T-cell (primary cell): ENCODE measurements around the gene FITM1. TPM values are rescaled to one million over a fixed set of nuclear protein-coding genes. Genes with fewer than 3 reads are reported as not detected.
A peak's percentile ranks its signal among the peaks of the same experiment; 100 is the strongest.

ENCODE experiments used
- ATAC-seq, 4 experiments: fragments of 200-7000 bp in 3 of 4; fragments of 150-1000 bp in 1 of 4; cut with Tn5 transposase; replicated peaks in 1 of 4; 1 replicate in 3 of 4; 2 replicates in 1 of 4; pipeline ENCODE4 v1.10.0; 2021; ENCODE audit warnings: moderate library complexity in 3 of 4, mild to moderate bottlenecking in 2 of 4, moderate number of reproducible peaks in 1 of 4
- CTCF ChIA-PET, 2 donors: fragments of 300-600 bp; sonication (Branson Sonifier 250); formaldehyde crosslinking; loops; one replicate each; lab custom pipeline; 2022; ENCODE audit warnings: antibody characterized with exemption in 2 of 2; lab: Charles Lee
- POLR2A ChIA-PET, 2 donors: fragments of 300-600 bp; sonication (Branson Sonifier 250); formaldehyde crosslinking; loops; one replicate each; lab custom pipeline; 2022; ENCODE audit warnings: antibody characterized with exemption in 2 of 2; lab: Charles Lee
- DNase-seq, 35 experiments: peaks; one replicate each; pipeline versions ENCODE4 v3.0.0 to v3.0.0-alpha.2; 2013 to 2023
- H3K27ac ChIP-seq: one replicate; pipeline ENCODE4 v1.5.1; 2013; ENCODE audit warnings: low read length
- H3K27me3 ChIP-seq, 2 experiments: replicated peaks in 1 of 2; 1 replicate in 1 of 2; 2 replicates in 1 of 2; pipeline versions ENCODE4 v1.6.1 to v1.7.0; 2013; ENCODE audit warnings: low read length in 1 of 2, mixed read lengths in 1 of 2; ENCODE audit not compliant: control insufficient read depth in 2 of 2, insufficient read depth in 2 of 2; ENCODE audit errors: extremely low read depth in 1 of 2
- H3K36me3 ChIP-seq, 2 donors: 1 replicate in 1 of 2; 2 replicates in 1 of 2; pipeline versions ENCODE4 v1.6.1 to v1.7.0; 2013; ENCODE audit warnings: low read length in 1 of 2; ENCODE audit not compliant: control insufficient read depth in 2 of 2, insufficient read depth in 1 of 2; ENCODE audit errors: extremely low read depth in 1 of 2
- H3K4me1 ChIP-seq, 2 experiments: 1 replicate in 1 of 2; 2 replicates in 1 of 2; pipeline versions ENCODE4 v1.6.1 to v1.7.0; 2013; ENCODE audit warnings: low read length in 2 of 2, mixed read lengths in 1 of 2; ENCODE audit not compliant: insufficient read depth in 2 of 2, control insufficient read depth in 1 of 2; ENCODE audit errors: extremely low read depth in 1 of 2
- H3K4me3 ChIP-seq, 2 donors: 1 replicate in 1 of 2; 2 replicates in 1 of 2; pipeline versions ENCODE4 v1.5.1 to v1.7.0; 2013; ENCODE audit warnings: mild to moderate bottlenecking in 2 of 2, low read length in 1 of 2, moderate library complexity in 1 of 2; ENCODE audit not compliant: control insufficient read depth in 1 of 2; ENCODE audit errors: extremely low read depth in 1 of 2
- H3K9me3 ChIP-seq: 2 replicates; pipeline ENCODE4 v1.7.0; 2013
- H3K27ac Mint-ChIP-seq, 2 donors: one replicate each; pipeline ENCODE4 v1.8.0; 2020 to 2021; ENCODE audit warnings: mild to moderate bottlenecking in 2 of 2, mixed read lengths in 2 of 2
- H3K27me3 Mint-ChIP-seq, 2 donors: one replicate each; pipeline ENCODE4 v1.8.0; 2021 to 2022; ENCODE audit warnings: mixed read lengths in 2 of 2
- H3K36me3 Mint-ChIP-seq: one replicate; pipeline ENCODE4 v1.8.0; 2021; ENCODE audit warnings: mixed read lengths
- H3K4me1 Mint-ChIP-seq, 3 donors: one replicate each; pipeline ENCODE4 v1.8.0; 2020 to 2022; ENCODE audit warnings: mixed read lengths in 3 of 3, mild to moderate bottlenecking in 1 of 3
- H3K4me3 Mint-ChIP-seq, 3 donors: one replicate each; pipeline ENCODE4 v1.8.0; 2020 to 2022; ENCODE audit warnings: mild to moderate bottlenecking in 3 of 3, mixed read lengths in 3 of 3, moderate library complexity in 3 of 3
- H3K9me3 Mint-ChIP-seq, 3 donors: one replicate each; pipeline ENCODE4 v1.8.0; 2020 to 2022; ENCODE audit warnings: mixed read lengths in 3 of 3
- WGBS: methylation state at CpG from one replicate; pipeline ENCODE4 v1.1.5; 2013; ENCODE audit warnings: missing lambda C conversion rate; ENCODE audit not compliant: insufficient coverage; 5-methylcytosine and 5-hydroxymethylcytosine counted together
- total RNA-seq, 35 experiments: library from RNA in 6 of 35; stranded (reverse) in 6 of 35; fragments of 120-200 nt in 1 of 35; gene quantifications; one replicate each; pipeline versions ENCODE4 v1.2.1 to v1.2.4 and lab custom pipeline; 2013 to 2026

The FITM1 gene
- total RNA-seq, 5 donors from 2014 or later (not counting 1 experiment from before 2014, with no cell fraction given) = 2.5 to 3.5 (median 3.2) TPM

GRCh38 chr14:24129410-24129998, 955 bp upstream of the FITM1 start:
- peaks cover 17 to 24% (median 20%) of the 10 kb centered on the region in 3 donors for H3K4me1 Mint-ChIP-seq
- no peaks in the 10 kb centered on the region for H3K9me3 ChIP-seq
- H3K9me3 Mint-ChIP-seq = no peaks in the 10 kb centered on the region
- H3K27me3 ChIP-seq = no peaks in the 10 kb centered on the region
- H3K4me3 ChIP-seq = no peak overlapping the region
- WGBS = 100% methylated on average over 2 of the region's 8 CpGs
- DNase-seq (no peak), ATAC-seq (no peak)
- H3K27ac Mint-ChIP-seq = no peak overlapping the region
- no peaks in the 10 kb centered on the region for H3K36me3 Mint-ChIP-seq
- no peaks in the 10 kb centered on the region for H3K36me3 ChIP-seq
- CTCF ChIA-PET = interaction anchor here (0.6 to 1.3 kb wide), 2 partner anchors 13 to 21 kb away, joined by 5 to 6 read pairs; no protein-coding TSS in a partner anchor
- H3K4me1 ChIP-seq = peaks cover 8 to 17% of the 10 kb centered on the region in 2 experiments
- POLR2A ChIA-PET = interaction anchor here (0.6 to 0.8 kb wide), 3 partner anchors 13 to 25 kb away, joined by 4 to 5 read pairs (median 4); no protein-coding TSS in a partner anchor
- no peak overlapping the region for H3K27ac ChIP-seq
- H3K4me3 Mint-ChIP-seq = no peak overlapping the region
- H3K27me3 Mint-ChIP-seq = no peaks in the 10 kb centered on the region

DNA sequence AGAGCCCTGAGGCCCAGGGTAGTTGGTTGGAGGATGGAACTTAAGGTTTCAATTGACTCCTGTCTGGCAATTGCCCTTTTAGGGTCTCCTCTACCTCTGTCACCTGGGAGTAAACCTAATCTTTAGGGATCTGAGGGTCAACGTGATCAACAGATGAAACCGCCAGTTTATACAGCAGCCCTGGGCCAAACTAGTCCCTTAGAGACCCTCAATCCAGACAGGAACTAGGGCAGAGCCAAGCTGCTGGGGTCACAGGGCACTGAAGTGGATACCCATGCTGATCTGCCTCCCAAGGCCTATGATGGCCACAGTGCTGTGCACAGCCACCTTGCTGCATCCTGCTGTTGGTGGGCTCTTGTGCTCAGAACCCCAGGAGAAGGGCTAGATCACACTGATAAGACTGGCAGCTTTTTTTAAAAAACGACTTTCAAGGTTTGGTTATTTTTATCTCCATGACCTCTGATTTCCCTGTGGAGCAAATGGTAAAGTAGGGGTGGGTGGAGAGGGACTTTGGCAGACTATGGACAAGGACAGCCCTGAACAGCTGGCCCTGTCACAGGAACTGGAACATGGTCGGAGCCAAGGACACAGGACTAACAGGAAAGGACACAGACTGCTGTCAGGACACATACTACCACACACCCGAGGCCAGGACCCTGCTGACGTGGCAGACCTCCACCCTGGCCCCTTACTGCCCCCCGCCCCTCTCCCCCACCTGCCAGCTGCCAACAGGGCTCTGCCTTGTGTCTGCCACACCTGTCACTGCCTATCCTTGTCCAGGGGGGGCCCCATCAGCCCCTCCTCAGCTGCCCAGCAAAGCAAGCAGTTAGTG, 474 bp downstream of the FITM1 start:
- Histone ChIP-seq H3K4me3 (no peak overlapping the region), H3K9me3 (no peaks in the 10 kb centered on the region), H3K36me3 (no peaks in the 10 kb centered on the region), H3K27ac (no peak overlapping the region), H3K27me3 (no peaks in the 10 kb centered on the region), H3K4me1 (peaks cover 11 to 23% of the 10 kb centered on the region in 2 experiments)
- Mint-ChIP-seq H3K9me3 (no peaks in the 10 kb centered on the region), H3K27me3 (no peaks in the 10 kb centered on the region), H3K27ac (peak overlapping the region; percentile 77 to 80), H3K4me1 (peaks cover 27 to 30% (median 27%) of the 10 kb centered on the region in 3 donors), H3K36me3 (no peaks in the 10 kb centered on the region), H3K4me3 (no peak overlapping the region)
- ChIA-PET POLR2A (no interaction called here), CTCF (interaction anchor here in 1 of 2 donors (1.3 kb wide), 1 partner anchor 16 kb away, joined by 3 read pairs; no protein-coding TSS in a partner anchor)
- no peak for DNase-seq
- 73% methylated on average over 3 of the region's 7 CpGs for WGBS
- no peak for ATAC-seq

DNA sequence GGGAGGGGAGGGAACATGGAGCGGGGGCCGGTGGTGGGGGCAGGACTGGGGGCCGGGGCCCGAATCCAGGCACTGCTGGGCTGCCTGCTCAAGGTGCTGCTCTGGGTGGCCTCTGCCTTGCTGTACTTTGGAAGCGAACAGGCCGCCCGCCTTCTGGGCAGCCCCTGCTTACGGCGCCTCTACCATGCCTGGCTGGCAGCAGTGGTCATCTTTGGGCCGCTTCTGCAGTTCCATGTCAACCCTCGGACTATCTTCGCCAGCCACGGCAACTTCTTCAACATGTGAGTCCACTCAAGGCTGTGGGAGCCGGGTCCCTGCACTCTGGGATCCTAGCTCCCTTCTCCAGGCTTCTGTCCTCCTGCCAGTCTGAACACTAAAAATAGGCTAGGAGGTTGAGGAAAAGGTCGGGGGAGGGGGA, 1.1 kb downstream of the FITM1 start:
- ATAC-seq (no peak), DNase-seq (no peak)
- Histone ChIP-seq H3K4me1 (peaks cover 12 to 26% of the 10 kb centered on the region in 2 experiments), H3K4me3 (no peak overlapping the region), H3K9me3 (no peaks in the 10 kb centered on the region), H3K36me3 (no peaks in the 10 kb centered on the region), H3K27me3 (no peaks in the 10 kb centered on the region), H3K27ac (peak overlapping the region; percentile 67)
- H3K9me3 Mint-ChIP-seq = no peaks in the 10 kb centered on the region
- CTCF ChIA-PET = interaction anchor here in 1 of 2 donors (1.3 kb wide), 1 partner anchor 16 kb away, joined by 3 read pairs; no protein-coding TSS in a partner anchor
- peak overlapping the region in 1 of 3 donors; percentile 61 for H3K4me3 Mint-ChIP-seq
- no peaks in the 10 kb centered on the region for H3K36me3 Mint-ChIP-seq
- WGBS = 98% methylated on average over 10 of the region's 15 CpGs
- peaks cover 27 to 32% (median 28%) of the 10 kb centered on the region in 3 donors for H3K4me1 Mint-ChIP-seq
- H3K27me3 Mint-ChIP-seq = no peaks in the 10 kb centered on the region
- peak overlapping the region; percentile 91 to 94 for H3K27ac Mint-ChIP-seq
- POLR2A ChIA-PET = no interaction called here

- H3K27ac Mint-ChIP-seq = peak overlapping the region; percentile 91 to 94
- no peaks in the 10 kb centered on the region for H3K27me3 Mint-ChIP-seq
- Histone ChIP-seq H3K36me3 (peaks cover 0 to 2% of the 10 kb centered on the region in 2 donors), H3K9me3 (no peaks in the 10 kb centered on the region), H3K27me3 (no peaks in the 10 kb centered on the region), H3K4me1 (peaks cover 17 to 32% of the 10 kb centered on the region in 2 experiments), H3K27ac (peak overlapping the region; percentile 67), H3K4me3 (no peak overlapping the region)
- WGBS = 35% methylated on average over 23 of the region's 24 CpGs
- CTCF ChIA-PET = no interaction called here
- DNase-seq (peak in 19 of 35 experiments; percentile 20 to 55 (median 33)), ATAC-seq (peak in 2 of 4 experiments; percentile 19 to 24)
- peaks cover 2% of the 10 kb centered on the region for H3K36me3 Mint-ChIP-seq
- peak overlapping the region; percentile 9 to 61 (median 13) for H3K4me3 Mint-ChIP-seq
- POLR2A ChIA-PET = no interaction called here
- peaks cover 34 to 39% (median 34%) of the 10 kb centered on the region in 3 donors for H3K4me1 Mint-ChIP-seq
- no peaks in the 10 kb centered on the region for H3K9me3 Mint-ChIP-seq
Measured at GRCh38 chr14:24132061-24132685, 1.7 kb downstream of the FITM1 start.

DNA sequence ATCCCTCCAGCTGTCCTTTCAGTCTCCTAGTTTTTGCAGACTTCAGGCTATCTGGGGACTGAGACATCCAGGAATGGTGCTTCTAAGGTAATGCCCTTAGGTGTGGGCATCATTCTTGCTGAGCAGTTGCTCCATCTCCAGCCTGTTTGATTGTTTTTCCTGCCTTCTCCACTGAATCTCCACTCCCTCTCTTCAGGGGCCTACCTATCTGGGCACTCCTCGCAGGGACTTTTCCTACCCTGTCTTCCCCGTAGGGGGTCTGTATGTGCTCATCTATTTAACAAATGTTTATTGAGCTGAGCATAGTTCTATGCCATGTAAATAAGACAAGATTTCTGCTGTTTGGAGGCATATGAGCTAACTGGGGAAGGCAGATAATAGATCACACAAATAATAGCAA, 2.5 kb downstream of the FITM1 start:
- H3K27me3 Mint-ChIP-seq = no peaks in the 10 kb centered on the region
- peak overlapping the region; percentile 91 to 94 for H3K27ac Mint-ChIP-seq
- peaks cover 3% of the 10 kb centered on the region for H3K36me3 Mint-ChIP-seq
- H3K27ac ChIP-seq = peak overlapping the region; percentile 67
- H3K9me3 ChIP-seq = no peaks in the 10 kb centered on the region
- peak overlapping the region in 1 of 3 donors; percentile 61 for H3K4me3 Mint-ChIP-seq
- POLR2A ChIA-PET = interaction anchor here in 1 of 2 donors (0.8 kb wide), 2 partner anchors 11 to 170 kb away, joined by 4 to 6 read pairs; no protein-coding TSS in a partner anchor
- peak overlapping the region in 1 of 2 donors; percentile 40 for H3K4me3 ChIP-seq
- CTCF ChIA-PET = no interaction called here
- DNase-seq (no peak), ATAC-seq (no peak)
- peaks cover 0 to 10% of the 10 kb centered on the region in 2 donors for H3K36me3 ChIP-seq
- H3K4me1 Mint-ChIP-seq = peaks cover 37 to 45% (median 40%) of the 10 kb centered on the region in 3 donors
- H3K4me1 ChIP-seq = peaks cover 17 to 40% of the 10 kb centered on the region in 2 experiments
- H3K27me3 ChIP-seq = no peaks in the 10 kb centered on the region
- no peaks in the 10 kb centered on the region for H3K9me3 Mint-ChIP-seq
- no CpG with 5 or more reads among the region's 2 CpGs for WGBS
